ENCODE data around the gene LGALS3BP. TPM values are rescaled to one million over a fixed set of nuclear protein-coding genes. Genes with fewer than 3 reads are reported as not detected.

The LGALS3BP gene, protein sequence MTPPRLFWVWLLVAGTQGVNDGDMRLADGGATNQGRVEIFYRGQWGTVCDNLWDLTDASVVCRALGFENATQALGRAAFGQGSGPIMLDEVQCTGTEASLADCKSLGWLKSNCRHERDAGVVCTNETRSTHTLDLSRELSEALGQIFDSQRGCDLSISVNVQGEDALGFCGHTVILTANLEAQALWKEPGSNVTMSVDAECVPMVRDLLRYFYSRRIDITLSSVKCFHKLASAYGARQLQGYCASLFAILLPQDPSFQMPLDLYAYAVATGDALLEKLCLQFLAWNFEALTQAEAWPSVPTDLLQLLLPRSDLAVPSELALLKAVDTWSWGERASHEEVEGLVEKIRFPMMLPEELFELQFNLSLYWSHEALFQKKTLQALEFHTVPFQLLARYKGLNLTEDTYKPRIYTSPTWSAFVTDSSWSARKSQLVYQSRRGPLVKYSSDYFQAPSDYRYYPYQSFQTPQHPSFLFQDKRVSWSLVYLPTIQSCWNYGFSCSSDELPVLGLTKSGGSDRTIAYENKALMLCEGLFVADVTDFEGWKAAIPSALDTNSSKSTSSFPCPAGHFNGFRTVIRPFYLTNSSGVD
- total RNA-seq = 100 to 1,000 TPM; 176 to 182 TPM

GRCh38 chr17:78979780-78980623, at the start of gene LGALS3BP:
TSS of gene LGALS3BP (minus strand) at chr17:78979923. CDS start at chr17:78977191, 2,732 bp downstream.

GRCh38 chr17:79023886-79024771, 44.4 kb upstream of the LGALS3BP start, which contains the start of gene C1QTNF1:
TSS of gene C1QTNF1 (plus strand) at chr17:79024169. CDS start at chr17:79043969, 19,800 bp downstream.

DNA sequence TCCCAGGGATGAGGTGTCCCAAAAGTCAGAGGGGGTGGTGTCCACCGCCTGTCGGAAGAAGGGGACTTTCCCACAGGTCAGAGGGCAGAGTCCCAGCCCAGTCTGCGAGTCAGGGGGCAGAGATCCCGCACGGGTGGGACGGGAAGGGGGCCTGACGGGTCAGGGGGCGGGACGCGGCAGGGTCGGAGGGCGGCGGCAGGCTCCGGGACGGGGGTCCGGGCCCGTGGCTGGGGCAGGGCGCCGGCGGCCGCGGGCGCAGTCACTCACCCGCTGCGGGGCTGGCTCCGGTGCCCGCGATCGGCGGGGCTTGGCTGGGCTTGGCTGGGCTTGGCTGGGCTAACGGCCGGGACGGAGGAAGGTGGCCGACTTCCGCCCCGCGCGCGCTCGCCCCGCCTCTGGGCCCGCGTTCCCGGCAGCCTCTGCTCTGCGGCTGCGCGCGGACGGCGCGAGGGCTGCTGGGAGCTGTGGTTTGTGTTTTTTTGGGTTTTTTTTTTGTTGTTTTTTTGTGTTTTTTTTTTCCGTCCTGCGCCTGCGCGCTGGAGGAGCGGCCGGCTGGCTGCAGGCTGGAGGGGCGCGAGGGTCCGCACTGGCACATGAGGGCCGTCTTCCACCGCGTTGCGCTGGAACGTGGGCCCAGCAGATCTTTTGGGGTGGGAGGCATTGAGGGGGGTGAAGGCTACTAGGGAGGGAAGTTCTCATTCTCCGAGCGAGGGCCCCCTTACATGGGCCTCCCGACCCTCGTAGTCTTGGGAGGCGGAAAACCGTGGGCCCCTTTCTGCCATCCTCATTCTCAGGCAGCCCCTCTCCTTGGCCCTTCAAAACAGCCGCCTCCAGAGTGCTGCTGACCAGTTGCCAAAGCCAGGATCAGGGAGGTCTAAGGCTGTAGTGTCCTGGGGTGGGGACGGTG, 29.9 kb upstream of the LGALS3BP start, which contains the start of gene CANT1:
CANT1 (minus strand) TSS at position 368 of the 907 bp plus-strand sequence. CDS start 12,142 bp downstream, outside the sequence.

GRCh38 chr17:78925234-78925633, 54.5 kb downstream of the LGALS3BP start, which contains the start of gene TIMP2:
TSS of gene TIMP2 (minus strand) at chr17:78925387. CDS start at chr17:78925088, 299 bp downstream.

Other genes with a start within 250 kb of the LGALS3BP start
- 100 to 1,000 TPM; 275 to 305 TPM for gene CYTH1, start 197.7 kb downstream of the LGALS3BP start, total RNA-seq
- gene USP36, start 139.1 kb downstream of the LGALS3BP start, total RNA-seq = 10 to 100 TPM; 79.2 to 85.6 TPM
- not detected for gene CEP295NL, start 76.7 kb downstream of the LGALS3BP start, total RNA-seq
- gene TIMP2, start 54.5 kb downstream of the LGALS3BP start, total RNA-seq = under 1 TPM; 0.51 to 0.71 TPM
- gene CANT1, start 29.8 kb upstream of the LGALS3BP start, total RNA-seq = 10 to 100 TPM; 59.9 to 66.0 TPM
- gene C1QTNF1, start 44.2 kb upstream of the LGALS3BP start, total RNA-seq = not detected
- 10 to 100 TPM; 54.2 to 58.3 TPM for gene ENGASE, start 94.9 kb upstream of the LGALS3BP start, total RNA-seq